GM23338 (cell line): ENCODE data around the gene TIMM13. TPM values are rescaled to one million over a fixed set of nuclear protein-coding genes. Genes with fewer than 3 reads are reported as not detected.

Experiments used
- ATAC-seq: fragments of 200-7000 bp; cut with Tn5 transposase; 3 replicates; pipeline ENCODE4 v1.9.1; 2020
- DNase-seq: peaks from one replicate; pipeline ENCODE4 v3.0.0-alpha.2; 2015; ENCODE audit warnings: low spot score
- H2AFZ ChIP-seq: fragments of 200-600 bp; sonication (generic); 2 replicates; pipeline ENCODE4 v1.8.0; 2016; ENCODE audit warnings: antibody characterized with exemption, mild to moderate bottlenecking, moderate library complexity
- H3F3A ChIP-seq: fragments of 200-600 bp; sonication (generic); replicated peaks from 2 replicates; pipeline ENCODE4 v1.8.0; 2017; ENCODE audit warnings: antibody characterized with exemption, mixed run types, low read depth
- H3K27ac ChIP-seq: fragments of 200-600 bp; sonication (generic); 2 replicates; pipeline ENCODE4 v1.6.1; 2016; ENCODE audit warnings: low read depth
- H3K27me3 ChIP-seq: fragments of 200-600 bp; sonication (generic); 2 replicates; pipeline ENCODE4 v1.8.0; 2016; ENCODE audit warnings: mild to moderate bottlenecking, mixed run types, moderate library complexity; ENCODE audit not compliant: insufficient read depth
- H3K36me3 ChIP-seq: fragments of 200-600 bp; sonication (generic); 2 replicates; pipeline ENCODE4 v1.8.0; 2016; ENCODE audit warnings: mild to moderate bottlenecking; ENCODE audit not compliant: insufficient read depth
- H3K4me1 ChIP-seq: fragments of 200-600 bp; sonication (generic); 2 replicates; pipeline ENCODE4 v1.8.0; 2016; ENCODE audit warnings: mild to moderate bottlenecking, moderate library complexity; ENCODE audit not compliant: insufficient read depth
- H3K4me2 ChIP-seq: fragments of 200-600 bp; sonication (generic); 2 replicates; pipeline ENCODE4 v1.7.1; 2017; ENCODE audit warnings: mixed run types
- H3K4me3 ChIP-seq: fragments of 200-600 bp; sonication (generic); 2 replicates; pipeline ENCODE4 v1.6.1; 2016; ENCODE audit warnings: mixed run types
- H3K79me2 ChIP-seq: fragments of 200-600 bp; sonication (generic); replicated peaks from 2 replicates; pipeline ENCODE4 v1.8.0; 2017; ENCODE audit warnings: mild to moderate bottlenecking; ENCODE audit not compliant: insufficient read depth
- H3K9me2 ChIP-seq: fragments of 200-600 bp; sonication (generic); 2 replicates; pipeline ENCODE4 v1.8.0; 2017; ENCODE audit not compliant: insufficient read depth
- H4K20me1 ChIP-seq: fragments of 200-600 bp; sonication (generic); replicated peaks from 2 replicates; pipeline ENCODE4 v1.8.0; 2017; ENCODE audit warnings: mild to moderate bottlenecking; ENCODE audit not compliant: insufficient read depth
- H3K27ac Mint-ChIP-seq: 2 replicates; pipeline ENCODE4 v1.8.0; 2020; ENCODE audit warnings: inconsistent platforms, mild to moderate bottlenecking, moderate library complexity, mixed read lengths
- H3K27me3 Mint-ChIP-seq: 3 replicates; pipeline ENCODE4 v1.8.0; 2022; ENCODE audit warnings: low read depth, mild to moderate bottlenecking, moderate library complexity, mixed read lengths, inconsistent platforms; ENCODE audit not compliant: insufficient read depth, poor library complexity
- H3K36me3 Mint-ChIP-seq: 3 replicates; pipeline ENCODE4 v1.8.0; 2021; ENCODE audit warnings: low read depth, mild to moderate bottlenecking, inconsistent platforms, moderate library complexity, mixed read lengths
- H3K4me1 Mint-ChIP-seq: 3 replicates; pipeline ENCODE4 v1.8.0; 2020; ENCODE audit warnings: mild to moderate bottlenecking, inconsistent platforms, mixed read lengths
- H3K4me3 Mint-ChIP-seq: 3 replicates; pipeline ENCODE4 v1.8.0; 2021; ENCODE audit warnings: moderate library complexity, mild to moderate bottlenecking, inconsistent platforms, mixed read lengths
- H3K9me3 Mint-ChIP-seq: 3 replicates; pipeline ENCODE4 v1.8.0; 2020; ENCODE audit warnings: moderate library complexity, mild to moderate bottlenecking, inconsistent platforms, mixed read lengths
- CREB1 ChIP-seq: fragments of 250-450 bp; sonication (Bioruptor Pico); IDR thresholded peaks from 2 replicates; pipeline ENCODE4 v1.5.0; 2020; ENCODE audit warnings: low read depth, mild to moderate bottlenecking, moderate library complexity
- CTCF ChIP-seq, 2 experiments: fragments of 200-600 bp in 1 of 2; sonication (generic) in 1 of 2; conservative IDR thresholded peaks; 2 replicates each; pipeline versions ENCODE4 v1.5.1 to v1.6.1; 2016 to 2017; ENCODE audit warnings: antibody characterized with exemption in 2 of 2, low read depth in 2 of 2, mild to moderate bottlenecking in 2 of 2, moderate library complexity in 1 of 2
- ETS1 ChIP-seq: IDR thresholded peaks from 2 replicates; pipeline ENCODE4 v1.6.1; 2016; ENCODE audit warnings: antibody characterized with exemption
- EZH2 ChIP-seq: fragments of 200-600 bp; sonication (generic); IDR thresholded peaks from one replicate; pipeline ENCODE4 v1.8.0; 2017; ENCODE audit warnings: antibody characterized with exemption, mild to moderate bottlenecking, low read depth; ENCODE audit not compliant: unreplicated experiment
- EZH2phosphoT487 ChIP-seq: fragments of 200-600 bp; sonication (generic); IDR thresholded peaks from one replicate; pipeline ENCODE4 v1.8.1; 2018; ENCODE audit warnings: antibody characterized with exemption; ENCODE audit not compliant: unreplicated experiment
- JUNB ChIP-seq: IDR thresholded peaks from one replicate; pipeline ENCODE4 v1.6.1; 2016; ENCODE audit warnings: antibody characterized with exemption; ENCODE audit not compliant: unreplicated experiment
- NANOG ChIP-seq: IDR thresholded peaks from 2 replicates; pipeline ENCODE4 v1.6.1; 2016; ENCODE audit warnings: antibody characterized with exemption, borderline replicate concordance
- POLR2AphosphoS5 ChIP-seq: IDR thresholded peaks from 2 replicates; pipeline ENCODE4 v1.6.1; 2016; ENCODE audit warnings: antibody characterized with exemption, low read depth
- STAT1 ChIP-seq: IDR thresholded peaks from one replicate; pipeline ENCODE4 v1.6.1; 2016; ENCODE audit warnings: antibody characterized with exemption; ENCODE audit not compliant: unreplicated experiment
- ZNF114 ChIP-seq: fragments of 250-450 bp; sonication (Bioruptor Pico); IDR thresholded peaks from 2 replicates; pipeline ENCODE4 v1.5.0; 2020; ENCODE audit warnings: mild to moderate bottlenecking, moderate library complexity
- ZNF331 ChIP-seq: fragments of 250-450 bp; sonication (Bioruptor Pico); IDR thresholded peaks from 2 replicates; pipeline ENCODE4 v1.5.0; 2020; ENCODE audit warnings: low read depth, mild to moderate bottlenecking, moderate library complexity
- polyA plus RNA-seq: library from polyadenylated mRNA; unstranded; fragments of >200 nt; fragmentation: Nextera tagmentation; extraction: Ambion mirVana; gene quantifications from 2 replicates; pipeline ENCODE4 v1.2.1, GENCODE V29; 2016
- total RNA-seq: library from RNA; depleted of rRNA; stranded (reverse); fragments of >200 nt; shearing (Covaris generic); gene quantifications from 2 replicates; pipeline ENCODE4 v1.2.3, GENCODE V29; 2014
- TF ChIP-seq, protein P1 (sequence below): IDR thresholded peaks from one replicate; pipeline ENCODE4 v1.6.1; 2018; ENCODE audit warnings: antibody characterized with exemption; ENCODE audit not compliant: unreplicated experiment
- TF ChIP-seq, protein P2 (sequence below): fragments of 250-450 bp; sonication (Bioruptor Pico); IDR thresholded peaks from 2 replicates; pipeline ENCODE4 v1.5.0; 2020; ENCODE audit warnings: mild to moderate bottlenecking, moderate library complexity

Gene TIMM13
- total and polyA plus RNA-seq, 2 experiments from 2014 or later: 140 to 347 TPM

DNA sequence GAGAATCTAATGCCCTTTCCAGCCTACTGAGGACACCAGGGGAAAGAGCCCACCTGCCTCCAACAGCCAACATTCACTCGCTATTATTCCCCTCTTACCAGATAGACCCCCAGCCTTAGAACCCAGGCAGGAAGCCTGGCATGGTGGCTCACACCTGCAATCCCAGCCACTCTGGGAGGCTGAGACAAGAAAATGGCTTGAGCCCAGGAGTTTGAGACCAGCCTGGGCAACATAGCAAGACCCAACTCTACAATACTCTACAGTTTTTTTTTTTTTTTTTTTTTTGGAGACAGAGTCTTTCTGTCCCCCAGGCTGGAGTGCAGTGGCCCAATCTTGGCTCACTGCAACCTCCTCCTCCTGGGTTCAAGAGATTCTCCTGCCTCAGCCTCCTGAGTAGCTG, 32.9 kb upstream of the TIMM13 start:
- no peaks in the 10 kb centered on the region for H3K36me3 ChIP-seq
- no peak overlapping the region for H3K4me3 ChIP-seq
- Mint-ChIP-seq H3K4me3 (no peak overlapping the region), H3K4me1 (peaks cover 10% of the 10 kb centered on the region), H3K36me3 (no peaks in the 10 kb centered on the region; the same call in 1 of the 3 replicates), H3K27me3 (peaks cover 13% of the 10 kb centered on the region), H3K9me3 (peaks cover 5% of the 10 kb centered on the region; the same call in 1 of the 3 replicates), H3K27ac (no peak overlapping the region)
- H3K27me3 ChIP-seq: no peaks in the 10 kb centered on the region
- no peak overlapping the region for H3K4me2 ChIP-seq
- H3K79me2 ChIP-seq: peaks cover 14% of the 10 kb centered on the region
- no peaks in the 10 kb centered on the region for H3K9me2 ChIP-seq
- H3F3A ChIP-seq: peaks cover 5% of the 10 kb centered on the region; the same call in 1 of the 2 replicates
- no peak for DNase-seq
- TF ChIP-seq ETS1 (no peak), EZH2phosphoT487 (no peak), JUNB (no peak), ZNF331 (CRISPR knock-in tag) (no peak), EZH2 (no peak), CREB1 (no peak), STAT1 (no peak), POLR2AphosphoS5 (no peak), CTCF (conservative IDR thresholded peaks at IDR 0.05; ENCODE audit: low read depth in 2 of 2) (no peak), ZNF114 (CRISPR knock-in tag) (no peak), NANOG (no peak)
- TF ChIP-seq, protein P1, sequence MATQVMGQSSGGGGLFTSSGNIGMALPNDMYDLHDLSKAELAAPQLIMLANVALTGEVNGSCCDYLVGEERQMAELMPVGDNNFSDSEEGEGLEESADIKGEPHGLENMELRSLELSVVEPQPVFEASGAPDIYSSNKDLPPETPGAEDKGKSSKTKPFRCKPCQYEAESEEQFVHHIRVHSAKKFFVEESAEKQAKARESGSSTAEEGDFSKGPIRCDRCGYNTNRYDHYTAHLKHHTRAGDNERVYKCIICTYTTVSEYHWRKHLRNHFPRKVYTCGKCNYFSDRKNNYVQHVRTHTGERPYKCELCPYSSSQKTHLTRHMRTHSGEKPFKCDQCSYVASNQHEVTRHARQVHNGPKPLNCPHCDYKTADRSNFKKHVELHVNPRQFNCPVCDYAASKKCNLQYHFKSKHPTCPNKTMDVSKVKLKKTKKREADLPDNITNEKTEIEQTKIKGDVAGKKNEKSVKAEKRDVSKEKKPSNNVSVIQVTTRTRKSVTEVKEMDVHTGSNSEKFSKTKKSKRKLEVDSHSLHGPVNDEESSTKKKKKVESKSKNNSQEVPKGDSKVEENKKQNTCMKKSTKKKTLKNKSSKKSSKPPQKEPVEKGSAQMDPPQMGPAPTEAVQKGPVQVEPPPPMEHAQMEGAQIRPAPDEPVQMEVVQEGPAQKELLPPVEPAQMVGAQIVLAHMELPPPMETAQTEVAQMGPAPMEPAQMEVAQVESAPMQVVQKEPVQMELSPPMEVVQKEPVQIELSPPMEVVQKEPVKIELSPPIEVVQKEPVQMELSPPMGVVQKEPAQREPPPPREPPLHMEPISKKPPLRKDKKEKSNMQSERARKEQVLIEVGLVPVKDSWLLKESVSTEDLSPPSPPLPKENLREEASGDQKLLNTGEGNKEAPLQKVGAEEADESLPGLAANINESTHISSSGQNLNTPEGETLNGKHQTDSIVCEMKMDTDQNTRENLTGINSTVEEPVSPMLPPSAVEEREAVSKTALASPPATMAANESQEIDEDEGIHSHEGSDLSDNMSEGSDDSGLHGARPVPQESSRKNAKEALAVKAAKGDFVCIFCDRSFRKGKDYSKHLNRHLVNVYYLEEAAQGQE: no peak
- TF ChIP-seq, protein P2, sequence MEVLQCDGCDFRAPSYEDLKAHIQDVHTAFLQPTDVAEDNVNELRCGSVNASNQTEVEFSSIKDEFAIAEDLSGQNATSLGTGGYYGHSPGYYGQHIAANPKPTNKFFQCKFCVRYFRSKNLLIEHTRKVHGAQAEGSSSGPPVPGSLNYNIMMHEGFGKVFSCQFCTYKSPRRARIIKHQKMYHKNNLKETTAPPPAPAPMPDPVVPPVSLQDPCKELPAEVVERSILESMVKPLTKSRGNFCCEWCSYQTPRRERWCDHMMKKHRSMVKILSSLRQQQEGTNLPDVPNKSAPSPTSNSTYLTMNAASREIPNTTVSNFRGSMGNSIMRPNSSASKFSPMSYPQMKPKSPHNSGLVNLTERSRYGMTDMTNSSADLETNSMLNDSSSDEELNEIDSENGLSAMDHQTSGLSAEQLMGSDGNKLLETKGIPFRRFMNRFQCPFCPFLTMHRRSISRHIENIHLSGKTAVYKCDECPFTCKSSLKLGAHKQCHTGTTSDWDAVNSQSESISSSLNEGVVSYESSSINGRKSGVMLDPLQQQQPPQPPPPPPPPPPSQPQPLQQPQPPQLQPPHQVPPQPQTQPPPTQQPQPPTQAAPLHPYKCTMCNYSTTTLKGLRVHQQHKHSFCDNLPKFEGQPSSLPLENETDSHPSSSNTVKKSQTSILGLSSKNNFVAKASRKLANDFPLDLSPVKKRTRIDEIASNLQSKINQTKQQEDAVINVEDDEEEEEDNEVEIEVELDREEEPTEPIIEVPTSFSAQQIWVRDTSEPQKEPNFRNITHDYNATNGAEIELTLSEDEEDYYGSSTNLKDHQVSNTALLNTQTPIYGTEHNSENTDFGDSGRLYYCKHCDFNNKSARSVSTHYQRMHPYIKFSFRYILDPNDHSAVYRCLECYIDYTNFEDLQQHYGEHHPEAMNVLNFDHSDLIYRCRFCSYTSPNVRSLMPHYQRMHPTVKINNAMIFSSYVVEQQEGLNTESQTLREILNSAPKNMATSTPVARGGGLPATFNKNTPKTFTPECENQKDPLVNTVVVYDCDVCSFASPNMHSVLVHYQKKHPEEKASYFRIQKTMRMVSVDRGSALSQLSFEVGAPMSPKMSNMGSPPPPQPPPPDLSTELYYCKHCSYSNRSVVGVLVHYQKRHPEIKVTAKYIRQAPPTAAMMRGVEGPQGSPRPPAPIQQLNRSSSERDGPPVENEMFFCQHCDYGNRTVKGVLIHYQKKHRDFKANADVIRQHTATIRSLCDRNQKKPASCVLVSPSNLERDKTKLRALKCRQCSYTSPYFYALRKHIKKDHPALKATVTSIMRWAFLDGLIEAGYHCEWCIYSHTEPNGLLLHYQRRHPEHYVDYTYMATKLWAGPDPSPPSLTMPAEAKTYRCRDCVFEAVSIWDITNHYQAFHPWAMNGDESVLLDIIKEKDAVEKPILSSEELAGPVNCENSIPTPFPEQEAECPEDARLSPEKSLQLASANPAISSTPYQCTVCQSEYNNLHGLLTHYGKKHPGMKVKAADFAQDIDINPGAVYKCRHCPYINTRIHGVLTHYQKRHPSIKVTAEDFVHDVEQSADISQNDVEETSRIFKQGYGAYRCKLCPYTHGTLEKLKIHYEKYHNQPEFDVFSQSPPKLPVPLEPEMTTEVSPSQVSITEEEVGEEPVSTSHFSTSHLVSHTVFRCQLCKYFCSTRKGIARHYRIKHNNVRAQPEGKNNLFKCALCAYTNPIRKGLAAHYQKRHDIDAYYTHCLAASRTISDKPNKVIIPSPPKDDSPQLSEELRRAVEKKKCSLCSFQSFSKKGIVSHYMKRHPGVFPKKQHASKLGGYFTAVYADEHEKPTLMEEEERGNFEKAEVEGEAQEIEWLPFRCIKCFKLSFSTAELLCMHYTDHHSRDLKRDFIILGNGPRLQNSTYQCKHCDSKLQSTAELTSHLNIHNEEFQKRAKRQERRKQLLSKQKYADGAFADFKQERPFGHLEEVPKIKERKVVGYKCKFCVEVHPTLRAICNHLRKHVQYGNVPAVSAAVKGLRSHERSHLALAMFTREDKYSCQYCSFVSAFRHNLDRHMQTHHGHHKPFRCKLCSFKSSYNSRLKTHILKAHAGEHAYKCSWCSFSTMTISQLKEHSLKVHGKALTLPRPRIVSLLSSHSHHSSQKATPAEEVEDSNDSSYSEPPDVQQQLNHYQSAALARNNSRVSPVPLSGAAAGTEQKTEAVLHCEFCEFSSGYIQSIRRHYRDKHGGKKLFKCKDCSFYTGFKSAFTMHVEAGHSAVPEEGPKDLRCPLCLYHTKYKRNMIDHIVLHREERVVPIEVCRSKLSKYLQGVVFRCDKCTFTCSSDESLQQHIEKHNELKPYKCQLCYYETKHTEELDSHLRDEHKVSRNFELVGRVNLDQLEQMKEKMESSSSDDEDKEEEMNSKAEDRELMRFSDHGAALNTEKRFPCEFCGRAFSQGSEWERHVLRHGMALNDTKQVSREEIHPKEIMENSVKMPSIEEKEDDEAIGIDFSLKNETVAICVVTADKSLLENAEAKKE (CRISPR knock-in tag): no peak
- H4K20me1 ChIP-seq: no peaks in the 10 kb centered on the region; the same call in 1 of the 2 replicates
- no peak overlapping the region for H3K27ac ChIP-seq
- no peak overlapping the region for H2AFZ ChIP-seq
- no peak for ATAC-seq
- H3K4me1 ChIP-seq: peaks cover 2% of the 10 kb centered on the region; the same call in 1 of the 2 replicates
